Mesodermal cell (in vitro differentiated cells): ENCODE measurements around the gene TOM1L2.

Source experiments
- H3K27ac ChIP-seq: 2 replicates; pipeline ENCODE4 v1.7.0; 2013; ENCODE audit warnings: mild to moderate bottlenecking, low read depth, low read length, moderate library complexity; ENCODE audit not compliant: severe bottlenecking
- H3K36me3 ChIP-seq: 2 replicates; pipeline ENCODE4 v1.7.1; 2013; ENCODE audit warnings: mild to moderate bottlenecking, low read length, moderate library complexity; ENCODE audit not compliant: control insufficient read depth, insufficient read depth
- H3K4me1 ChIP-seq: one replicate; pipeline ENCODE4 v1.7.1; 2013; ENCODE audit warnings: mild to moderate bottlenecking, low read length; ENCODE audit not compliant: insufficient read depth, control insufficient read depth, poor library complexity, severe bottlenecking
- H3K4me3 ChIP-seq: 2 replicates; pipeline ENCODE4 v1.7.0; 2013; ENCODE audit warnings: low read length, control low read depth, mild to moderate bottlenecking; ENCODE audit not compliant: insufficient read depth, poor library complexity, severe bottlenecking; ENCODE audit errors: extremely low read depth
- H3K9me3 ChIP-seq: 2 replicates; pipeline ENCODE4 v1.7.1; 2013; ENCODE audit warnings: mild to moderate bottlenecking, low read length, moderate library complexity; ENCODE audit not compliant: control insufficient read depth
- WGBS, 2 experiments: methylation state at CpG; one replicate each; pipeline ENCODE4 v1.1.5; 2013; ENCODE audit warnings: missing lambda C conversion rate in 2 of 2; ENCODE audit not compliant: insufficient coverage in 2 of 2; 5-methylcytosine and 5-hydroxymethylcytosine counted together

The TOM1L2 gene

GRCh38 chr17:17971431-17972125 is 622 bp downstream of the TOM1L2 start:
- no peak overlapping the region for H3K27ac ChIP-seq
- no peaks in the 10 kb centered on the region for H3K9me3 ChIP-seq
- H3K4me3 ChIP-seq = peak overlapping the region; percentile 70
- WGBS, 2 experiments = 19 to 20% methylated on average over 30 of the region's 33 CpGs
- H3K36me3 ChIP-seq = no peaks in the 10 kb centered on the region
- H3K4me1 ChIP-seq = peaks cover 14% of the 10 kb centered on the region

GRCh38 chr17:17970699-17971430 is 1.3 kb downstream of the TOM1L2 start:
- H3K36me3 ChIP-seq = no peaks in the 10 kb centered on the region
- no peak overlapping the region for H3K27ac ChIP-seq
- no peaks in the 10 kb centered on the region for H3K9me3 ChIP-seq
- peaks cover 14% of the 10 kb centered on the region for H3K4me1 ChIP-seq
- H3K4me3 ChIP-seq = peak overlapping the region; percentile 70
- WGBS, 2 experiments = 20 to 60% methylated on average over 1 of the region's 1 CpG

GRCh38 chr17:17966399-17966798 is 5.8 kb downstream of the TOM1L2 start:
- 88% methylated on average over 1 of the region's 3 CpGs for WGBS, 2 experiments
- peaks cover 9% of the 10 kb centered on the region for H3K4me1 ChIP-seq

GRCh38 chr17:17965152-17965721 is 7.0 kb downstream of the TOM1L2 start:
- 69 to 73% methylated on average over 1 to 2 of the region's 2 CpGs for WGBS, 2 experiments

More at GRCh38 chr17:17966399-17966798, 5.8 kb downstream of the TOM1L2 start:
- Histone ChIP-seq H3K27ac (no peak overlapping the region), H3K36me3 (no peaks in the 10 kb centered on the region), H3K4me3 (no peak overlapping the region), H3K9me3 (no peaks in the 10 kb centered on the region)

GRCh38 chr17:17964710-17965109 is 7.5 kb downstream of the TOM1L2 start:
- H3K4me3 ChIP-seq = no peak overlapping the region
- WGBS, 2 experiments = 79 to 89% methylated on average over 2 to 3 of the region's 4 CpGs
- H3K36me3 ChIP-seq = no peaks in the 10 kb centered on the region
- H3K27ac ChIP-seq = no peak overlapping the region
- no peaks in the 10 kb centered on the region for H3K9me3 ChIP-seq
- peaks cover 12% of the 10 kb centered on the region for H3K4me1 ChIP-seq

More at GRCh38 chr17:17965152-17965721, 7.0 kb downstream of the TOM1L2 start:
- Histone ChIP-seq H3K27ac (no peak overlapping the region), H3K36me3 (no peaks in the 10 kb centered on the region), H3K4me1 (peaks cover 9% of the 10 kb centered on the region), H3K4me3 (no peak overlapping the region), H3K9me3 (no peaks in the 10 kb centered on the region)

- Histone ChIP-seq H3K27ac (no peak overlapping the region), H3K4me1 (peaks cover 21% of the 10 kb centered on the region), H3K36me3 (no peaks in the 10 kb centered on the region), H3K9me3 (no peaks in the 10 kb centered on the region), H3K4me3 (no peak overlapping the region)
- WGBS, 2 experiments = 93 to 100% methylated on average over 3 to 5 of the region's 7 CpGs
These were observed 8.3 kb downstream of the TOM1L2 start for GRCh38 chr17:17963694-17964436.

GRCh38 chr17:17963066-17963465 is 9.1 kb downstream of the TOM1L2 start:
- Histone ChIP-seq H3K9me3 (no peaks in the 10 kb centered on the region), H3K4me3 (no peak overlapping the region), H3K4me1 (peaks cover 29% of the 10 kb centered on the region), H3K36me3 (no peaks in the 10 kb centered on the region), H3K27ac (no peak overlapping the region)
- 82 to 83% methylated on average over 4 of the region's 4 CpGs for WGBS, 2 experiments

GRCh38 chr17:17960500-17961030 is 11.6 kb downstream of the TOM1L2 start:
- H3K36me3 ChIP-seq = peaks cover 3% of the 10 kb centered on the region
- 88 to 100% methylated on average over 3 of the region's 5 CpGs for WGBS, 2 experiments
- H3K9me3 ChIP-seq = no peaks in the 10 kb centered on the region
- no peak overlapping the region for H3K27ac ChIP-seq
- H3K4me3 ChIP-seq = no peak overlapping the region
- H3K4me1 ChIP-seq = peaks cover 34% of the 10 kb centered on the region

- WGBS, 2 experiments = 89 to 90% methylated on average over 3 of the region's 7 CpGs
- H3K27ac ChIP-seq = peak overlapping the region; percentile 29
- peaks cover 10% of the 10 kb centered on the region for H3K36me3 ChIP-seq
- H3K9me3 ChIP-seq = no peaks in the 10 kb centered on the region
- H3K4me1 ChIP-seq = peaks cover 34% of the 10 kb centered on the region
- H3K4me3 ChIP-seq = no peak overlapping the region
These were observed 12.5 kb downstream of the TOM1L2 start for GRCh38 chr17:17959520-17960361.
